ENCODE data around the gene PTH1R. TPM values are rescaled to one million over a fixed set of nuclear protein-coding genes. Genes with fewer than 3 reads are reported as not detected.

The PTH1R gene
- total RNA-seq, 1 experiment from 2014 or later, result 1.0 TPM

- Histone ChIP-seq H3K27me3 (ENCODE audit: insufficient read depth, low read length) (peaks cover 35% of the 10 kb centered on the region; the same call in 1 of the 2 replicates), H4K20me1 (ENCODE audit: control insufficient read depth, insufficient read depth, insufficient read length) (no peaks in the 10 kb centered on the region)
These were observed 12.6 kb downstream of the PTH1R start for GRCh38 chr3:46890132-46890531.

More at GRCh38 chr3:46890132-46890531, 12.6 kb downstream of the PTH1R start:
- Histone ChIP-seq H3K27ac (ENCODE audit: insufficient read length, low read depth, low read length) (no peak overlapping the region), H3K4me2 (ENCODE audit: insufficient read depth, insufficient read length, low read length) (no peak overlapping the region), H3K9me3 (ENCODE audit: control insufficient read depth, low read depth, low read length) (no peaks in the 10 kb centered on the region), H3K14ac (ENCODE audit: insufficient read depth, low read length) (no peak overlapping the region), H3K79me1 (ENCODE audit: insufficient read depth, low read depth, low read length, poor library complexity, severe bottlenecking) (no peaks in the 10 kb centered on the region), H3K9ac (ENCODE audit: extremely low read depth, insufficient read length, low read length) (no peak overlapping the region), H2BK15ac (ENCODE audit: low read depth, low read length) (no peak overlapping the region), H3K56ac (ENCODE audit: insufficient read length, low read depth, low read length) (no peak overlapping the region), H3K4me1 (ENCODE audit: insufficient read depth, low read length) (no peaks in the 10 kb centered on the region; the same call in 1 of the 2 replicates), H2BK120ac (ENCODE audit: low read depth, low read length, poor library complexity, severe bottlenecking) (no peak overlapping the region), H2AK5ac (ENCODE audit: insufficient read length, low read length) (no peak overlapping the region), H3K79me2 (ENCODE audit: insufficient read depth, low read length) (no peaks in the 10 kb centered on the region), H2BK20ac (ENCODE audit: low read depth, low read length, poor library complexity, severe bottlenecking) (no peak overlapping the region), H3K18ac (ENCODE audit: insufficient read length, low read depth, low read length) (no peak overlapping the region), H4K5ac (ENCODE audit: insufficient read length, low read depth, low read length) (no peak overlapping the region), H3K23me2 (ENCODE audit: insufficient read length, low read depth, low read length, poor library complexity, severe bottlenecking) (peaks cover 8% of the 10 kb centered on the region), H4K8ac (replicated peaks; ENCODE audit: insufficient read length, low read depth, low read length) (no peak overlapping the region), H4K91ac (ENCODE audit: insufficient read length, low read depth, low read length) (no peak overlapping the region), H2BK5ac (ENCODE audit: insufficient read length, low read length) (no peak overlapping the region), H3T11ph (ENCODE audit: low read length) (no peak overlapping the region), H3K23ac (ENCODE audit: insufficient read length, low read depth, low read length) (no peak overlapping the region), H2AFZ (ENCODE audit: low read length) (no peak overlapping the region), H2BK12ac (ENCODE audit: insufficient read length, low read depth, low read length) (no peak overlapping the region), H3K4ac (ENCODE audit: low read depth, low read length) (no peak overlapping the region)
- peaks cover 25% of the 10 kb centered on the region in 2 experiments for H3K4me1 Mint-ChIP-seq
- no CpG with 5 or more reads among the region's 1 CpG for WGBS (ENCODE audit: extremely low coverage, insufficient read length, low lambda C conversion rate)
- no peak overlapping the region for H3K4me3 Mint-ChIP-seq
- no peak for TF ChIP-seq CTCF (conservative IDR thresholded peaks at IDR 0.05)
- no peak overlapping the region for H3K27ac Mint-ChIP-seq
- DNase-seq, result no peak
- H3K27me3 Mint-ChIP-seq (ENCODE audit: low read depth), result peaks cover 99% of the 10 kb centered on the region
- no peaks in the 10 kb centered on the region; a peak in 1 of 5 replicates for H3K9me3 Mint-ChIP-seq
- no peaks in the 10 kb centered on the region for H3K36me3 Mint-ChIP-seq (ENCODE audit: insufficient read depth in 1 of 3, low read depth in 3 of 3)

Data from H9 (cell line).